Heart left ventricle (tissue), 13 donors: ENCODE data around the gene DUSP22.

Experiments used
- POLR2A ChIP-seq, 2 donors: fragments of 450-650 bp; IDR thresholded peaks; one replicate each; pipeline ENCODE4 v1.6.1; 2017; ENCODE audit warnings: antibody characterized with exemption in 2 of 2, mild to moderate bottlenecking in 2 of 2, moderate library complexity in 2 of 2
- TF ChIP-seq, protein P1 (sequence below), 12 donors: fragments of 200-600 bp; sonication (generic) in 4 of 12; IDR thresholded peaks; one replicate each; pipeline versions ENCODE4 v1.5.0 to v1.8.0; 2018 to 2022; ENCODE audit warnings: antibody characterized with exemption in 12 of 12, mild to moderate bottlenecking in 5 of 12
- donor health status: ischemic (EF 13 %, LVEDD 7.1; RV severe dilation, severe dysfunction).
- donor health status: DM: no; HTN: yes; CAD: no.
- donor health status: DM: no; HTN: no; CAD: no.
- donor health status: ischemic (EF 25% LVEDD 6.9; RV normal size, moderate dysfunction).
- donor health status: ischemic (EF 25% LVEDD 5.7; RV mildly dilated, moderate dysfunction).
- donor health status: ischemic (EF 35%, LVEDD 5.7; RV mildly dilated, moderate dysfunction).
- donor health status: nonischemic (EF 11% LVEDD 7.7; RV severe dilation, severe dysfunction).
- donor health status: DM: yes; HTN: yes; CAD: no.
- donor health status: PGD.
- donor health status: ischemic (EF 29% LVEDD 5.4; RV normal size, mild dysfunction).
- donor health status: nonischemic (EF 23%, LVEDD 6.1; RV moderate dilation, normal function).

DNA sequence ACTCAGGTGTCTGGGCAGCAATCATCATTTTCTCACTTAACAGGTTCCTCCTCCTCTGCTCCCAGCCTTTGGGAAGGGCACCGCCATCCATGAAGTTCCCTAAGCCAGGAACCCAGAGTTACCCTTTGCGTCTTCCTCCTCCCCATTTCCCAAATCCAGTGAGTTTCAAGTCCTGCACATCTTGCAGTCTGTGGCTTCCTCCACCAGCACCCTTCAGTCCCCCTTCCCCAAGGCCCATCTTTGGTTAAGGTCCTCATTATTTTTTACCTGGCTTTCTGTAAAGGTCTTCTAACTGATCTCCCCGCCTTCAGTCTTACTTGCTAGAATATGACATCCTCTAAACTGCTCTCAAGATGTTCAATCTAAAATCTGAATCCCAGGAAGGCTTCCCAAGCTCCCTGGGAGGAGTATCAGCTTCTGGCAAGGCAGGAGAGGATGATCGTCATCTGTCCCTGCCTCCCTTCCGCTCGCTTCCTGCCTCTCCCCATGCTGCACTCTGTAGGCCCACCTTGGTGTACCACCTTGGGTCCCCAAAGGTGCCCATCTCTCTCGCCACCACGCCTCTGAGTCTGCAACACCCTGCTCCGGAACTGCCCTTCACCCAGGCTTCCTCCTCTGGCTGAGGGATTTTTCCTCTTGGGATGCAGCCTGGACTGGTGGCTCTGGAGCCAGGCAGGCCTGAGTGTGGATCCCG is 11.4 kb upstream of the DUSP22 start:
- TF ChIP-seq, protein P1, sequence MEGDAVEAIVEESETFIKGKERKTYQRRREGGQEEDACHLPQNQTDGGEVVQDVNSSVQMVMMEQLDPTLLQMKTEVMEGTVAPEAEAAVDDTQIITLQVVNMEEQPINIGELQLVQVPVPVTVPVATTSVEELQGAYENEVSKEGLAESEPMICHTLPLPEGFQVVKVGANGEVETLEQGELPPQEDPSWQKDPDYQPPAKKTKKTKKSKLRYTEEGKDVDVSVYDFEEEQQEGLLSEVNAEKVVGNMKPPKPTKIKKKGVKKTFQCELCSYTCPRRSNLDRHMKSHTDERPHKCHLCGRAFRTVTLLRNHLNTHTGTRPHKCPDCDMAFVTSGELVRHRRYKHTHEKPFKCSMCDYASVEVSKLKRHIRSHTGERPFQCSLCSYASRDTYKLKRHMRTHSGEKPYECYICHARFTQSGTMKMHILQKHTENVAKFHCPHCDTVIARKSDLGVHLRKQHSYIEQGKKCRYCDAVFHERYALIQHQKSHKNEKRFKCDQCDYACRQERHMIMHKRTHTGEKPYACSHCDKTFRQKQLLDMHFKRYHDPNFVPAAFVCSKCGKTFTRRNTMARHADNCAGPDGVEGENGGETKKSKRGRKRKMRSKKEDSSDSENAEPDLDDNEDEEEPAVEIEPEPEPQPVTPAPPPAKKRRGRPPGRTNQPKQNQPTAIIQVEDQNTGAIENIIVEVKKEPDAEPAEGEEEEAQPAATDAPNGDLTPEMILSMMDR (IDR thresholded peaks at IDR 0.05): no peak
- no peak for TF ChIP-seq POLR2A (IDR thresholded peaks at IDR 0.05)
